GM12892 (cell line): ENCODE measurements around the gene PXDC1.

Experiments used
- DNase-seq: peaks from one replicate; pipeline ENCODE4 v3.0.0; 2011; ENCODE audit not compliant: insufficient read length
- FAIRE-seq: peaks from 2 replicates; lab custom pipeline; 2011; peaks lifted over from hg19 to GRCh38; lab: Jason Lieb, UNC
- POLR2A ChIP-seq: IDR thresholded peaks from 2 replicates; pipeline ENCODE4 v1.6.1; 2011; ENCODE audit warnings: low read depth, low read length, control low read depth
- POLR2AphosphoS5 ChIP-seq: IDR thresholded peaks from 2 replicates; pipeline ENCODE4 v1.6.1; 2011; ENCODE audit warnings: low read depth, low read length, control low read depth
- TAF1 ChIP-seq: IDR thresholded peaks from 2 replicates; pipeline ENCODE4 v1.6.1; 2011; ENCODE audit warnings: low read depth, mild to moderate bottlenecking, control low read depth, low read length, borderline replicate concordance

Gene PXDC1

DNA sequence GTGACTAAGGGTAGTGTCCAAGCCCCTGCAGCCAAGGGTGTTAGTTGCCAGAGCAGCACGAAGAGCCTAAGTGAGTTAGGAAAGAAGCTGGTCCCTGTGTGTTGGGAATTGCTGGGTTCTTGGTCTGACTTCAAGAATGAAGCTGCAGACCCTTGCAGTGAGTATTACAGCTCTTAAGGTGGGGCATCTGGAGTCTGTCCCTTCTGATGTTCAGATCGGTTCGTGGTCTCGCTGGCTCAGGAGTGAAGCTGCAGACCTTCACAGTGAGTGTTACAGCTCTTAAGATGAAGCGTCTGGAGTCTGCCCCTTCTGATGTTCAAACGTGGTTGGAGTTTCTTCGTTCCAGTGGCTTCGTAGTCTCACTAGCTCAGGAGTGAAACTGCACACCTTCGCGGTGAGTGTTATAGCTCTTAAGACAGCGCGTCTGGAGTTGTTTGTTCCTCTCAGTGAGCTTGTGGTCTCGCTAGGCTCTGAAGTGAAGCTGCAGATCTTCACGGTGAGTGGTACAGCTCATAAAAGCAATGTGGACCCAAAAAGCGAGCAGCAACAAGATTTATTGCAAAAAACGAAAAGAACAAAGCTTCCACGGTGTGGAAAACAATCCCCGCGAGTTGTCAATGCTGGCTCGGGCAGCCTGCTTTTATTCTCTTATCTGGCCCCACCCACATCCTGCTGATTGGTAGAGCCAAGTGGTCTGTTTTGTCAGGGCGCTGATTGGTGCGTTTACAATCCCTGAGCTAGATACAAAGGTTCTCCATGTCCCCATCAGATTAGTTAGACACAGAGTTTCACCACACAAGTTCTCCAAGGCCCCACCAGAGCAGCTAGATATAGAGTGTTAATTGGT, 31.8 kb downstream of the PXDC1 start:
- DNase-seq (no peak), FAIRE-seq (no peak)
- no peak for TF ChIP-seq TAF1
- no peak for TF ChIP-seq POLR2A
- no peak for TF ChIP-seq POLR2AphosphoS5

GRCh38 chr6:3718407-3718806, 33.1 kb downstream of the PXDC1 start:
- no peak for DNase-seq
- TF ChIP-seq TAF1 = no peak
- TF ChIP-seq POLR2AphosphoS5 = no peak
- no peak for TF ChIP-seq POLR2A
- FAIRE-seq = no peak

DNA sequence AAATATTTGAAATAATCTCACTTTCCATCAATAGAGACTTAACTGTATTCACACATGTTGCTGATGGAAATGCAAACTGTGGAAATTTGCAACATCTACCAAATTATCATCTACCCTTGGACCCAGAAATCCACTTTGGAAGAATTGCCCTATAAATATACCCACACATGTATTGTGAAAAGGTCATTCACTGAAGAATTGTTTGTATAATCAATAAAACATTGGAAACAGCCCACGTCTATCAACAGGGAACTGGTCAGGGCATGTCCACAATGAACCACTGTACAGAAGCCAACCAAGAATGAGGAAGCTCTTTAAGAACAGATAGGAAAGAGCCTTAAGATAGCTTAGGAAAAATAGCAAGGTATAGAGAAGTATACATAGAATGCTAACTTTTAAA, 36.2 kb downstream of the PXDC1 start:
- FAIRE-seq = no peak
- DNase-seq = no peak
- no peak for TF ChIP-seq POLR2AphosphoS5
- no peak for TF ChIP-seq POLR2A
- TF ChIP-seq TAF1 = no peak

DNA sequence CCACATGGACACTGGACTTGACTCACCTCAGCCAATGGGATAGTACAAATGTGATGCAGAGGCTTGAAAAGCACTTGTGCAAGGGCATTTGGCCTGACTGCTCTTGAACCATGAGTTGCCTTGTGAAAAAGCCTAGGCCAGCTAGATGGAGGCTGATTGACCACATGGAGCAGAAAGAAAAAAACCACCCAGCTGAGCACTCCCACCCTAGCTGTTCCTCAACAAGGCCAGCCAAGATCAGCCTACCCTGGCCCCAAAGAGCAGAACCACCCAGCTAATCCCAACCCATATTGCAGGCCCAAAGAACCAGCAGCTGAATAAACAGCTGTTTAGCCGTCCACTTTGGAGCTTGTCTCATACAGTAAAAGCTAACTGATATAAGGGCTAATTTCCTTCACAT, 36.7 kb downstream of the PXDC1 start:
- TF ChIP-seq POLR2A (no peak), TAF1 (no peak), POLR2AphosphoS5 (no peak)
- DNase-seq = no peak
- no peak for FAIRE-seq

- TF ChIP-seq POLR2AphosphoS5 = no peak
- TF ChIP-seq TAF1 = no peak
- TF ChIP-seq POLR2A = no peak
- FAIRE-seq (no peak), DNase-seq (no peak)
Measured at GRCh38 chr6:3714111-3714510, 37.4 kb downstream of the PXDC1 start.

DNA sequence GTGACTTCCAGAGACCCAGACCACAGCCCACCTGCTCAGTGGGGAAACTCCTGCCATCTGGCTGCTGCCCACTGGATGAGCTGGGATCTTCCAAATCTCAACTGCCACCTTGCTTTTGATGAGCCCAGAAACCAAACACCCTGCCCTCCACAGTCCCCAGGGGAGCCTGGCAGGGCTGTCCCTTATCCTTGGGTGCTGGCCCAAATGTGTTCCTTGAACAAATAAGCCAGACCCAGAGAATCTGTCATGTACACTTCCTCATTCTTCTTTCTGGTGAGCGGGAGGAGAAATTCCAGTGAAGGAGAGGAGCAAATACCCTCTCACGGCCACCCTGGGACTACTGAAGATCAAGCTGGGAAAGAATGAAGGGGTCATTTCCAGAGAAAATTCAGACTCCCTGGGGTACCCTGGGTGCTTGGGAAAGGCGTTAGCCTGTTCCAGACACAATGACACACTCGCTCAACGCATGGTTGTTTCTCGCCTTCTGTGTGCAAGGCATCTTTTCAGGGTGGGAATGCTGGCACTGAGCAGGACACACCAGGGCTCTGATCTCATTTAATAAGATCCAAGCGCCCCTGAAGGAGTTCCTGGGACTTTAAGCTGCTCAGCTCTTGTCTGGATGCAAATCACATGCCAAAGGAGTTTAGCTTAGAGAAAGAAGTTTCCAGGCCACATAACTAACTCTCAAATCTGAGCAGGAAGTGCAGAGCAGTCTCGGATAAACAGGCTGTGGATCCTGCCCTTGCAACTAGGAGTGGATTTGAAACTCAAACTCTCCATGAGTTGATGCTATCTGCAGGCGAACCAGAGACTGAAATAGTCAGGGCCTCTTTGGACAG, 38.5 kb downstream of the PXDC1 start:
- DNase-seq (no peak), FAIRE-seq (no peak)
- TF ChIP-seq TAF1 = no peak

DNA sequence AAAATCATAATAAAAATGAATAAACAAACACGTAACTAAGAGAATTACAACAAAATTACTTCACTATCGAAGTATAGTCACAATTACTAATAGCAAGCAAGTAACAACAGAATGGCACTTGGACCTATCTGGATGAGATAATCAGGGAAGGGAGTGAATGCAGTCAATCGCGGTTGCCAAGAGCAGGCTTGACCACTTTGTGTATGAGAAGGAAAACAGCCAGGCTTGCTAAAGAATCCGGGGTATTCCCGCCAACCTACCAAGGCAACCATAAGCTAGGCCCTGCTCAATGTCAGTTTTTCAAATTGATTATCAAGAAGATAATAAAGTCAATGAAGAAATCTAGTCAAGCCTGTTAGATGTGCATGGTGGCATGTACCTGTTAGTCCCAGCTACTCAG, 39.7 kb downstream of the PXDC1 start:
- TF ChIP-seq TAF1 (no peak), POLR2AphosphoS5 (no peak), POLR2A (no peak)

DNA sequence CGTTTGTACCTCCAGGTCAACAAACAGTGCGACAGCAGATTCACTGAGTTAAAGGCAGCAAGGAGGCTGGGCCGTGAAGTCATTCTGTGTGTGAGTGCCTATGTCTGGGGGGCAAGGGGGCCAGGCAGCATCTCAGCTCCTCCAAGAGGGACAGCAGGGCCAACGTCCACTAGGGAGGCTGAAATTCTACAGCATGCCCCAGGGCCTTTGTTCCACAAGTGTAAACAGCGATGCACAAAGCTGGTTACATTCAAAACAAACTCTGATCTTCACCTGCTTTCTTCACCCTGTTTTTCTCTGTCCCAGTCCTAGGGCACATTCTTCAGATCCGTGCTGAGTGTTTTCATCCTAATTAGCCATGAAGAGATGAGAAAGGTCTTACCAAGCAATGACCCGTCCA, 41.1 kb downstream of the PXDC1 start:
- no peak for DNase-seq
- TF ChIP-seq TAF1 = no peak
- TF ChIP-seq POLR2A = no peak
- no peak for TF ChIP-seq POLR2AphosphoS5
- no peak for FAIRE-seq

More for the DNA sequence above, 39.7 kb downstream of the PXDC1 start:
- no peak for DNase-seq
- FAIRE-seq = no peak

- DNase-seq (no peak), FAIRE-seq (no peak)
- TF ChIP-seq POLR2A = no peak
- no peak for TF ChIP-seq POLR2AphosphoS5
- no peak for TF ChIP-seq TAF1
Measured at GRCh38 chr6:3708540-3708939, 43.0 kb downstream of the PXDC1 start.

GRCh38 chr6:3707751-3708412, 43.6 kb downstream of the PXDC1 start:
- no peak for FAIRE-seq
- TF ChIP-seq POLR2AphosphoS5 (no peak), TAF1 (no peak), POLR2A (no peak)
- DNase-seq = no peak

DNA sequence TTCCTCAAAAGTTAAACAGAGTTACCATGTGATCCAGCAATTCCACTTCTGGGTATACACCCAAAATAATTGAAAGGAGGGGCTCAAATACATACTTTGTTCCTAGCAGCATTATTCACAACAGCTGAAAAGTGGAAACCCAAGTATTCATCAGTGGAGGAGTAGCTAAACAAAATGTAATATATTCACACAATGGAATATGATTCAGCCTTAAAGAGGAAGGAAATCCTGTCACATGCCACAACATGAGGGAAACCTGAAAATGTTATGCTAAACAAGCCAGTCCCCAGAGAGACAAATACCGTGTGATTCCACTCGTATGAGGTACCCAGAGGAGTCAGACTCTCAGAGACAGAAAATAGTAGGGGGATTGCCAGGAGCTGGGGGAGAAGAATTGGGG, 44.5 kb downstream of the PXDC1 start:
- no peak for DNase-seq
- FAIRE-seq = no peak
- no peak for TF ChIP-seq POLR2A
- no peak for TF ChIP-seq TAF1
- no peak for TF ChIP-seq POLR2AphosphoS5
